ENCODE measurements around the gene DMRT1. TPM values are rescaled to one million over a fixed set of nuclear protein-coding genes. Genes with fewer than 3 reads are reported as not detected.

The DMRT1 gene
- total and polyA plus RNA-seq, 9 of the 15 experiments (the other 6 are each of a cell fraction or from before 2014, with no cell fraction given) = not detected

DNA sequence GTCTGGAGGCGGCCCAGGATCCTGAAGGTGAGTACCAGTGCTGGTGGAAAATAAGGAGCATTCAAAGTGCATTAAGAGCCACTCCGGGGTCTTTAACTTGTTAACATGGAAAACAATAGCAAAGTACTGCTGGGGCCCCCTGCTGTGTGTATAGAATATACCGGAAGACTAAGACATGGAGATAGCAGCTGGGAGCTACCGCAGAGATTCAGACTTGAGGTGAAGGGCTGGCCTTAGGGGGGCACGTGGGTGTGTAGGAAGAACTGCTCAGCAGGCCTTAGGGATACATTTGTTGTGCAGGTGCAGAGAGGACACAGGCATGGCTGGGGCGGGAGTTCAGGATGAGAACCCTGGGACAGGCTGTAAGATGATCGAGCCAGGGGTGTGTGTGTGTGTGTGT lies 1.2 kb upstream of the DMRT1 start:
- Histone ChIP-seq H3K27ac (ENCODE audit: extremely low read depth, low read depth, low read length) (no peak overlapping the region), H3K36me3 (ENCODE audit: control insufficient read depth, insufficient read depth, low read length) (no peaks in the 10 kb centered on the region), H3K79me2 (ENCODE audit: control insufficient read depth, insufficient read depth, low read length) (no peaks in the 10 kb centered on the region), H3K9ac (ENCODE audit: insufficient read depth in 1 of 2, low read depth in 2 of 2, low read length in 2 of 2) (no peak overlapping the region), H3K4me2 (ENCODE audit: insufficient read depth, low read length) (no peak overlapping the region), H3K27me3 (ENCODE audit: control insufficient read depth in 2 of 2, insufficient read depth in 2 of 2, low read length in 2 of 2) (peaks cover 0 to 19% of the 10 kb centered on the region in 2 experiments; a peak in 3 of 5 replicates), H3K9me3 (replicated peaks; ENCODE audit: control insufficient read depth, insufficient read depth, low read depth, low read length) (no peaks in the 10 kb centered on the region), H3K4me1 (replicated peaks in 1 of 2; ENCODE audit: control insufficient read depth in 2 of 2, insufficient read depth in 2 of 2, low read length in 2 of 2) (no peaks in the 10 kb centered on the region), H4K20me1 (replicated peaks; ENCODE audit: control insufficient read depth, insufficient read depth, low read length) (no peaks in the 10 kb centered on the region), H2AFZ (ENCODE audit: low read depth, low read length) (no peak overlapping the region), H3K9me1 (ENCODE audit: control insufficient read depth, insufficient read depth, low read length) (no peaks in the 10 kb centered on the region), H3K4me3 (no peak overlapping the region)
- no peak for FAIRE-seq
- WGBS (ENCODE audit: insufficient coverage, low coverage, missing lambda C conversion rate) = 2% methylated on average over 6 of the region's 7 CpGs
- intact Hi-C loops (cut with micrococcal nuclease) = no loop called here
- ATAC-seq = no peak
- ChIA-PET CTCF (ENCODE audit: low intra/inter-chr PET ratio) (no interaction called here), POLR2A (no interaction called here)
- TF ChIP-seq CHD4 (IDR thresholded peaks at IDR 0.05; ENCODE audit: insufficient read depth, insufficient replicate concordance, low read depth, low read length, poor library complexity, severe bottlenecking) = no peak
- TF ChIP-seq HMG20B (CRISPR knock-in tag; IDR thresholded peaks at IDR 0.05) = no peak
- no peak for TF ChIP-seq HIVEP1 (CRISPR knock-in tag; IDR thresholded peaks at IDR 0.05)
- TF ChIP-seq JUN (IDR thresholded peaks at IDR 0.05; ENCODE audit: borderline replicate concordance, low read depth, low read length) = no peak
- TF ChIP-seq JUN (CRISPR knock-in tag; IDR thresholded peaks at IDR 0.05; ENCODE audit: borderline replicate concordance) = no peak
- TF ChIP-seq, protein P1, sequence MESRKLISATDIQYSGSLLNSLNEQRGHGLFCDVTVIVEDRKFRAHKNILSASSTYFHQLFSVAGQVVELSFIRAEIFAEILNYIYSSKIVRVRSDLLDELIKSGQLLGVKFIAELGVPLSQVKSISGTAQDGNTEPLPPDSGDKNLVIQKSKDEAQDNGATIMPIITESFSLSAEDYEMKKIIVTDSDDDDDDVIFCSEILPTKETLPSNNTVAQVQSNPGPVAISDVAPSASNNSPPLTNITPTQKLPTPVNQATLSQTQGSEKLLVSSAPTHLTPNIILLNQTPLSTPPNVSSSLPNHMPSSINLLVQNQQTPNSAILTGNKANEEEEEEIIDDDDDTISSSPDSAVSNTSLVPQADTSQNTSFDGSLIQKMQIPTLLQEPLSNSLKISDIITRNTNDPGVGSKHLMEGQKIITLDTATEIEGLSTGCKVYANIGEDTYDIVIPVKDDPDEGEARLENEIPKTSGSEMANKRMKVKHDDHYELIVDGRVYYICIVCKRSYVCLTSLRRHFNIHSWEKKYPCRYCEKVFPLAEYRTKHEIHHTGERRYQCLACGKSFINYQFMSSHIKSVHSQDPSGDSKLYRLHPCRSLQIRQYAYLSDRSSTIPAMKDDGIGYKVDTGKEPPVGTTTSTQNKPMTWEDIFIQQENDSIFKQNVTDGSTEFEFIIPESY (CRISPR knock-in tag; IDR thresholded peaks at IDR 0.05) = no peak
- TF ChIP-seq TGIF2 (CRISPR knock-in tag; IDR thresholded peaks at IDR 0.05) = no peak
- no peak for TF ChIP-seq ZNF24 (IDR thresholded peaks at IDR 0.05)
- TF ChIP-seq RBM17 (IDR thresholded peaks at IDR 0.05; ENCODE audit: borderline replicate concordance, low read depth, low read length) = no peak
- TF ChIP-seq KAT7 (CRISPR knock-in tag; IDR thresholded peaks at IDR 0.05; ENCODE audit: borderline replicate concordance) = no peak
- TF ChIP-seq, protein P2, sequence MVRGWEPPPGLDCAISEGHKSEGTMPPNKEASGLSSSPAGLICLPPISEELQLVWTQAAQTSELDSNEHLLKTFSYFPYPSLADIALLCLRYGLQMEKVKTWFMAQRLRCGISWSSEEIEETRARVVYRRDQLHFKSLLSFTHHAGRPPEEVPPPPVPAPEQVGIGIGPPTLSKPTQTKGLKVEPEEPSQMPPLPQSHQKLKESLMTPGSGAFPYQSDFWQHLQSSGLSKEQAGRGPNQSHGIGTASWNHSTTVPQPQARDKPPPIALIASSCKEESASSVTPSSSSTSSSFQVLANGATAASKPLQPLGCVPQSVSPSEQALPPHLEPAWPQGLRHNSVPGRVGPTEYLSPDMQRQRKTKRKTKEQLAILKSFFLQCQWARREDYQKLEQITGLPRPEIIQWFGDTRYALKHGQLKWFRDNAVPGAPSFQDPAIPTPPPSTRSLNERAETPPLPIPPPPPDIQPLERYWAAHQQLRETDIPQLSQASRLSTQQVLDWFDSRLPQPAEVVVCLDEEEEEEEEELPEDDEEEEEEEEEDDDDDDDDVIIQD (CRISPR knock-in tag; IDR thresholded peaks at IDR 0.05) = no peak
- no peak for TF ChIP-seq WHSC1 (IDR thresholded peaks at IDR 0.05; ENCODE audit: low read length)
- TF ChIP-seq DDX20 (tag; IDR thresholded peaks at IDR 0.05; ENCODE audit: low read depth) = no peak
- TF ChIP-seq PCBP2 (IDR thresholded peaks at IDR 0.05; ENCODE audit: low read depth, low read length, poor library complexity, severe bottlenecking) = no peak
- TF ChIP-seq, protein P3, sequence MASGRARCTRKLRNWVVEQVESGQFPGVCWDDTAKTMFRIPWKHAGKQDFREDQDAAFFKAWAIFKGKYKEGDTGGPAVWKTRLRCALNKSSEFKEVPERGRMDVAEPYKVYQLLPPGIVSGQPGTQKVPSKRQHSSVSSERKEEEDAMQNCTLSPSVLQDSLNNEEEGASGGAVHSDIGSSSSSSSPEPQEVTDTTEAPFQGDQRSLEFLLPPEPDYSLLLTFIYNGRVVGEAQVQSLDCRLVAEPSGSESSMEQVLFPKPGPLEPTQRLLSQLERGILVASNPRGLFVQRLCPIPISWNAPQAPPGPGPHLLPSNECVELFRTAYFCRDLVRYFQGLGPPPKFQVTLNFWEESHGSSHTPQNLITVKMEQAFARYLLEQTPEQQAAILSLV (tag; IDR thresholded peaks at IDR 0.05) = no peak
- no peak for TF ChIP-seq RBBP5 (IDR thresholded peaks at IDR 0.05; ENCODE audit: borderline replicate concordance, insufficient read depth, low read length, poor library complexity, severe bottlenecking)
- in situ Hi-C loops (cut with MboI) = no loop called here
- no peak for DNase-seq (ENCODE audit: extremely low read depth in 1 of 4, low spot score in 3 of 4)
- BruUV-seq (replicated peaks) = no TSS peak

Measured in K562 (cell line).